Liver (tissue), 9 donors: Measurements from ENCODE around the gene FXYD4. TPM values are rescaled to one million over a fixed set of nuclear protein-coding genes. Genes with fewer than 3 reads are reported as not detected.
"Not testable (repeated sequence)": the region's sequence is repeated elsewhere in the genome, so short reads cannot be mapped to it uniquely, and the experiment has no call there.

Source experiments
- DNase-seq: peaks from one replicate; pipeline ENCODE4 v3.0.0-alpha.2; 2017; ENCODE audit warnings: low spot score
- H3K27ac ChIP-seq, 2 donors: one replicate each; pipeline ENCODE4 v1.7.0; 2013; ENCODE audit warnings: inconsistent platforms in 2 of 2, low read length in 2 of 2, control low read depth in 1 of 2, low read depth in 1 of 2, mild to moderate bottlenecking in 1 of 2
- H3K27me3 ChIP-seq, 4 donors: one replicate each; pipeline versions ENCODE4 v1.6.1 to v1.7.0; 2013; ENCODE audit warnings: low read length in 3 of 4, inconsistent platforms in 1 of 4, mild to moderate bottlenecking in 1 of 4, moderate library complexity in 1 of 4; ENCODE audit not compliant: control insufficient read depth in 4 of 4, insufficient read depth in 4 of 4
- H3K36me3 ChIP-seq, 4 donors: one replicate each; pipeline versions ENCODE4 v1.6.1 to v1.7.0; 2013; ENCODE audit warnings: low read length in 3 of 4, mild to moderate bottlenecking in 3 of 4, low read depth in 1 of 4, moderate library complexity in 1 of 4; ENCODE audit not compliant: control insufficient read depth in 4 of 4, insufficient read depth in 3 of 4
- H3K4me1 ChIP-seq, 4 donors: one replicate each; pipeline versions ENCODE4 v1.6.1 to v1.7.0; 2013; ENCODE audit warnings: low read length in 3 of 4, mild to moderate bottlenecking in 3 of 4, moderate library complexity in 1 of 4; ENCODE audit not compliant: control insufficient read depth in 4 of 4, insufficient read depth in 4 of 4
- H3K4me3 ChIP-seq, 3 donors: one replicate each; pipeline versions ENCODE4 v1.6.1 to v1.7.0; 2013; ENCODE audit warnings: low read length in 3 of 3, control low read depth in 1 of 3, low read depth in 1 of 3, mild to moderate bottlenecking in 1 of 3
- H3K9ac ChIP-seq, 2 donors: one replicate each; pipeline ENCODE4 v1.7.0; 2013; ENCODE audit warnings: low read length in 2 of 2, mild to moderate bottlenecking in 2 of 2, moderate library complexity in 2 of 2, control low read depth in 1 of 2, low read depth in 1 of 2
- H3K9me3 ChIP-seq, 4 donors: one replicate each; pipeline versions ENCODE4 v1.6.1 to v1.7.0; 2013; ENCODE audit warnings: low read length in 3 of 4; ENCODE audit not compliant: control insufficient read depth in 4 of 4
- EGR1 ChIP-seq, 2 donors: IDR thresholded peaks; 2 replicates each; pipeline ENCODE4 v1.6.1; 2016 to 2018; ENCODE audit warnings: antibody characterized with exemption in 2 of 2, low read depth in 2 of 2
- RAD21 ChIP-seq, 2 donors: IDR thresholded peaks; 2 replicates each; pipeline ENCODE4 v1.6.1; 2016; ENCODE audit warnings: antibody characterized with exemption in 2 of 2, mild to moderate bottlenecking in 2 of 2
- RXRA ChIP-seq, 2 donors: IDR thresholded peaks; 2 replicates each; pipeline ENCODE4 v1.6.1; 2017 to 2018; ENCODE audit warnings: antibody characterized with exemption in 2 of 2, mild to moderate bottlenecking in 1 of 2
- WGBS: extraction: QIAGEN DNeasy Blood & Tissue Kit; methylation state at CpG from one replicate; pipeline ENCODE4 v1.1.7; 2013; 5-methylcytosine and 5-hydroxymethylcytosine counted together
- polyA plus RNA-seq, 2 donors: library from polyadenylated mRNA; stranded (reverse) in 1 of 2; unstranded in 1 of 2; fragments of 200-250 nt in 1 of 2; fragments of >200 nt in 1 of 2; fragmentation: Nextera tagmentation in 1 of 2; extraction: Ambion mirVana in 1 of 2; gene quantifications; one replicate each; pipeline versions ENCODE4 v1.2.1 to v1.2.3, GENCODE V29; 2013 to 2015
- total RNA-seq, 2 donors: library from RNA; depleted of rRNA; stranded (reverse); fragments of >200 nt; gene quantifications; one replicate each; pipeline ENCODE4 v1.2.3, GENCODE V29; 2014
- TF ChIP-seq, protein P1 (sequence below): fragments of 150-350 bp; IDR thresholded peaks from 2 replicates; pipeline ENCODE4 v1.5.1; 2017; ENCODE audit warnings: improper control_type of control experiment, low read depth, low read length; ENCODE audit not compliant: missing input control
- TF ChIP-seq, protein P2 (sequence below): IDR thresholded peaks from 2 replicates; pipeline ENCODE4 v1.6.1; 2016; ENCODE audit warnings: antibody characterized with exemption
- TF ChIP-seq, protein P3 (sequence below): IDR thresholded peaks from 2 replicates; pipeline ENCODE4 v1.6.1; 2016; ENCODE audit warnings: antibody characterized with exemption
- TF ChIP-seq, protein P4 (sequence below): IDR thresholded peaks from 2 replicates; pipeline ENCODE4 v1.6.1; 2016; ENCODE audit warnings: antibody characterized with exemption, mild to moderate bottlenecking
- donor health status: healthy.
- donor health status: healthy.
- donor health status: healthy.
- donor health status: healthy.
- donor health status: healthy.

The FXYD4 gene
- total and polyA plus RNA-seq, 4 donors = not detected

DNA sequence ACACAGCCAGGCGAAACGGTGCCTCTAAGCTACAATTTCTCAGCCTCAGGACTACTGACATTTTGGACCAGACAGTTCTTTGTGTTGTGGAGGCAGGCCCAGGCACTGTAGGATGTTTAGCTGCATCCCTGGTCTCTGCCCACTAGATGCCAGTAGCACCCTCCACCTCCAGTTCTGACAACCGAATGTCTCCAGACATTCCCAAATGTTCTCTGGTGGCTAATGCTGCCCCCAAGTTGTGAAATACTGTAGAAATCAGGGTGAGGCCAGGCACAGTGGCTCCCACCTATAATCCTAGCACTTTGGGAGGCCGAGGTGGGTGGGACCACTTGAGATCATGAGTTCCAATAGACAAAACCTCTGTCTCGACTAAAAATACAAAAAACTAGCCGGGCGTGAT lies 19.3 kb downstream of the FXYD4 start:
- TF ChIP-seq RAD21 (IDR thresholded peaks at IDR 0.05) (peak; percentile 69 to 80), EGR1 (IDR thresholded peaks at IDR 0.05; ENCODE audit: low read depth in 2 of 2) (no peak)
- TF ChIP-seq, protein P1, sequence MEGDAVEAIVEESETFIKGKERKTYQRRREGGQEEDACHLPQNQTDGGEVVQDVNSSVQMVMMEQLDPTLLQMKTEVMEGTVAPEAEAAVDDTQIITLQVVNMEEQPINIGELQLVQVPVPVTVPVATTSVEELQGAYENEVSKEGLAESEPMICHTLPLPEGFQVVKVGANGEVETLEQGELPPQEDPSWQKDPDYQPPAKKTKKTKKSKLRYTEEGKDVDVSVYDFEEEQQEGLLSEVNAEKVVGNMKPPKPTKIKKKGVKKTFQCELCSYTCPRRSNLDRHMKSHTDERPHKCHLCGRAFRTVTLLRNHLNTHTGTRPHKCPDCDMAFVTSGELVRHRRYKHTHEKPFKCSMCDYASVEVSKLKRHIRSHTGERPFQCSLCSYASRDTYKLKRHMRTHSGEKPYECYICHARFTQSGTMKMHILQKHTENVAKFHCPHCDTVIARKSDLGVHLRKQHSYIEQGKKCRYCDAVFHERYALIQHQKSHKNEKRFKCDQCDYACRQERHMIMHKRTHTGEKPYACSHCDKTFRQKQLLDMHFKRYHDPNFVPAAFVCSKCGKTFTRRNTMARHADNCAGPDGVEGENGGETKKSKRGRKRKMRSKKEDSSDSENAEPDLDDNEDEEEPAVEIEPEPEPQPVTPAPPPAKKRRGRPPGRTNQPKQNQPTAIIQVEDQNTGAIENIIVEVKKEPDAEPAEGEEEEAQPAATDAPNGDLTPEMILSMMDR = peak; percentile 25
- TF ChIP-seq, protein P2, sequence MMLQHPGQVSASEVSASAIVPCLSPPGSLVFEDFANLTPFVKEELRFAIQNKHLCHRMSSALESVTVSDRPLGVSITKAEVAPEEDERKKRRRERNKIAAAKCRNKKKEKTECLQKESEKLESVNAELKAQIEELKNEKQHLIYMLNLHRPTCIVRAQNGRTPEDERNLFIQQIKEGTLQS = no peak
- TF ChIP-seq, protein P3, sequence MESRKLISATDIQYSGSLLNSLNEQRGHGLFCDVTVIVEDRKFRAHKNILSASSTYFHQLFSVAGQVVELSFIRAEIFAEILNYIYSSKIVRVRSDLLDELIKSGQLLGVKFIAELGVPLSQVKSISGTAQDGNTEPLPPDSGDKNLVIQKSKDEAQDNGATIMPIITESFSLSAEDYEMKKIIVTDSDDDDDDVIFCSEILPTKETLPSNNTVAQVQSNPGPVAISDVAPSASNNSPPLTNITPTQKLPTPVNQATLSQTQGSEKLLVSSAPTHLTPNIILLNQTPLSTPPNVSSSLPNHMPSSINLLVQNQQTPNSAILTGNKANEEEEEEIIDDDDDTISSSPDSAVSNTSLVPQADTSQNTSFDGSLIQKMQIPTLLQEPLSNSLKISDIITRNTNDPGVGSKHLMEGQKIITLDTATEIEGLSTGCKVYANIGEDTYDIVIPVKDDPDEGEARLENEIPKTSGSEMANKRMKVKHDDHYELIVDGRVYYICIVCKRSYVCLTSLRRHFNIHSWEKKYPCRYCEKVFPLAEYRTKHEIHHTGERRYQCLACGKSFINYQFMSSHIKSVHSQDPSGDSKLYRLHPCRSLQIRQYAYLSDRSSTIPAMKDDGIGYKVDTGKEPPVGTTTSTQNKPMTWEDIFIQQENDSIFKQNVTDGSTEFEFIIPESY = no peak
- WGBS = 78% methylated on average over 7 of the region's 7 CpGs
- peaks cover 23 to 75% (median 73%) of the 10 kb centered on the region in 4 donors for H3K36me3 ChIP-seq
- no peaks in the 10 kb centered on the region for H3K27me3 ChIP-seq
- no peak overlapping the region for H3K4me3 ChIP-seq
- H3K27ac ChIP-seq = no peak overlapping the region
- H3K9ac ChIP-seq = no peak overlapping the region
- H3K9me3 ChIP-seq = no peaks in the 10 kb centered on the region
- DNase-seq = no peak
- H3K4me1 ChIP-seq = peaks cover 0 to 38% (median 21%) of the 10 kb centered on the region in 4 donors

DNA sequence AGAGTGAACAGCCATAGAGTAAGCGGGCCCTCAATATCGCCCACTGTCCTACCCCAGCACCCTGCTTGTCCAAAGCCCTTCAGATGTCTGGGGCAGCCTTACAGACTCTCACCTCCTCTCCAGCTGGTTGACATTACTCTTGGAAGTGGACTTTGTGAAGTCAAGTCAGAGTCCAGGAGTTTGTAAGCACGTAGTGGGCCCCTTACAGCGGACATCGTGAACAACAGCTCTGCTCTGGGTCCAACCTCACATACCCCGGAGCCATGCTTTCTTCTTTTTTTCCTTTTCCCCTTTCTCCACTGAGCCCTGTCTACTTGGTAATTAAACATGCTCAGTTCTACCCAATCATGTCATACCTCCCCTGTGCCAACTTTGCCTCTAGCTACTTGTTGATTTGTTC lies 20.1 kb downstream of the FXYD4 start:
- DNase-seq = no peak
- no peak for TF ChIP-seq RXRA (IDR thresholded peaks at IDR 0.05)
- TF ChIP-seq, protein P4, sequence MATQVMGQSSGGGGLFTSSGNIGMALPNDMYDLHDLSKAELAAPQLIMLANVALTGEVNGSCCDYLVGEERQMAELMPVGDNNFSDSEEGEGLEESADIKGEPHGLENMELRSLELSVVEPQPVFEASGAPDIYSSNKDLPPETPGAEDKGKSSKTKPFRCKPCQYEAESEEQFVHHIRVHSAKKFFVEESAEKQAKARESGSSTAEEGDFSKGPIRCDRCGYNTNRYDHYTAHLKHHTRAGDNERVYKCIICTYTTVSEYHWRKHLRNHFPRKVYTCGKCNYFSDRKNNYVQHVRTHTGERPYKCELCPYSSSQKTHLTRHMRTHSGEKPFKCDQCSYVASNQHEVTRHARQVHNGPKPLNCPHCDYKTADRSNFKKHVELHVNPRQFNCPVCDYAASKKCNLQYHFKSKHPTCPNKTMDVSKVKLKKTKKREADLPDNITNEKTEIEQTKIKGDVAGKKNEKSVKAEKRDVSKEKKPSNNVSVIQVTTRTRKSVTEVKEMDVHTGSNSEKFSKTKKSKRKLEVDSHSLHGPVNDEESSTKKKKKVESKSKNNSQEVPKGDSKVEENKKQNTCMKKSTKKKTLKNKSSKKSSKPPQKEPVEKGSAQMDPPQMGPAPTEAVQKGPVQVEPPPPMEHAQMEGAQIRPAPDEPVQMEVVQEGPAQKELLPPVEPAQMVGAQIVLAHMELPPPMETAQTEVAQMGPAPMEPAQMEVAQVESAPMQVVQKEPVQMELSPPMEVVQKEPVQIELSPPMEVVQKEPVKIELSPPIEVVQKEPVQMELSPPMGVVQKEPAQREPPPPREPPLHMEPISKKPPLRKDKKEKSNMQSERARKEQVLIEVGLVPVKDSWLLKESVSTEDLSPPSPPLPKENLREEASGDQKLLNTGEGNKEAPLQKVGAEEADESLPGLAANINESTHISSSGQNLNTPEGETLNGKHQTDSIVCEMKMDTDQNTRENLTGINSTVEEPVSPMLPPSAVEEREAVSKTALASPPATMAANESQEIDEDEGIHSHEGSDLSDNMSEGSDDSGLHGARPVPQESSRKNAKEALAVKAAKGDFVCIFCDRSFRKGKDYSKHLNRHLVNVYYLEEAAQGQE = no peak
- H3K9me3 ChIP-seq = no peaks in the 10 kb centered on the region
- H3K4me3 ChIP-seq = no peak overlapping the region
- no peak overlapping the region for H3K27ac ChIP-seq
- H3K36me3 ChIP-seq = peaks cover 22 to 69% (median 66%) of the 10 kb centered on the region in 4 donors
- H3K9ac ChIP-seq = no peak overlapping the region
- H3K27me3 ChIP-seq = no peaks in the 10 kb centered on the region
- H3K4me1 ChIP-seq = peaks cover 0 to 40% (median 23%) of the 10 kb centered on the region in 4 donors
- WGBS = 76% methylated on average over 6 of the region's 6 CpGs

DNA sequence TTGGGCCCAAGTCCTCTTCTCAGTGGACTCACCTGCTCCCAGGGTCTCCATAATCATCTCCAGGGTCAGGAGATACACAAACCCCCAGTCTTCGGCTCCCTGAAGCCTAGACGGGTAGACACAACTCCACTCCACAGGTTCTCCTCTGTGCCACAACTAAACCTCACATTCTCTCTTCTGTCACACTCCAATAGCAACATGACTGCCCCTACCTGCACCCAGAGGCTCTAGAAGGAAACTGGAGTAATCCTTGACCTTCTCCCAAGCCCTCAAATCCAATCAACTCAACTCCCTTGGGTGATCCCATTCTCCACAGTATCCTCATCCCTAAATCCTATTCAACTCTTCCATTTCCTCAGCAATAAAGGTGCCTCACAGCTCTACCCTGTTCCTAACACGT lies 21.3 kb downstream of the FXYD4 start:
- DNase-seq = no peak
- TF ChIP-seq, protein P1 = no peak
- Histone ChIP-seq H3K4me1 (peaks cover 0 to 40% (median 25%) of the 10 kb centered on the region in 4 donors), H3K27ac (no peak overlapping the region), H3K36me3 (peaks cover 14 to 56% (median 54%) of the 10 kb centered on the region in 4 donors), H3K9me3 (no peaks in the 10 kb centered on the region), H3K9ac (no peak overlapping the region), H3K27me3 (no peaks in the 10 kb centered on the region), H3K4me3 (no peak overlapping the region)
- WGBS = 89% methylated on average over 3 of the region's 3 CpGs

DNA sequence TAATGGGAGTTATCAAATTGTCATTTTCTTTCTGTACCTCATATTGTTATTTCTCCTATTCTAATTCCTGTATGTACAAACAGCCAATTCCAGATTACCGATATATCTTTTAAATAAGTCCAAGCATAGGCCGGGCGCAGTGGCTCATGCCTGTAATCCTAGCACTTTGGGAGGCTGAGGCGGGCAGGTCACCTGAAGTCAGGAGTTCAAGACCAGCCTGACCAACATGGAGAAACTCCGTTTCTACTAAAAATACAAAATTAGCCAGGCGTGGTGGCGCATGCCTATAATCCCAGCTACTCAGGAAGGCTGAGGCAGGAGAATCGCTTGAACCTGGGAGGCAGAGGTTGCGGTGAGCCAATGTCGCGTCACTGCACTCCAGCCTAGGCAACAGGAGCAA lies 21.8 kb downstream of the FXYD4 start:
- peaks cover 0 to 43% (median 28%) of the 10 kb centered on the region in 4 donors for H3K4me1 ChIP-seq
- WGBS = 94% methylated on average over 11 of the region's 11 CpGs
- H3K36me3 ChIP-seq = peaks cover 14 to 52% (median 50%) of the 10 kb centered on the region in 4 donors
- H3K27ac ChIP-seq, DNase-seq, H3K4me3 ChIP-seq, H3K27me3 ChIP-seq, H3K9ac ChIP-seq, H3K9me3 ChIP-seq: not testable (repeated sequence)
